GM12878 (cell line): Measurements from ENCODE around the gene KIF6. TPM values are rescaled to one million over a fixed set of nuclear protein-coding genes. Genes with fewer than 3 reads are reported as not detected.

Experiments
- ATAC-seq: fragments of 200-7000 bp; cut with Tn5 transposase; 3 replicates; pipeline ENCODE4 v1.9.1; 2020; ENCODE audit warnings: mild to moderate bottlenecking, moderate library complexity
- BruUV-seq: library from RNA; stranded (reverse); fragments of 400-500 nt; replicated peaks from 2 replicates; lab custom pipeline; 2021; lab: Mats Ljungman, UMichigan
- CTCF ChIA-PET: fragments of 300-600 bp; sonication (Branson Sonifier 250); formaldehyde crosslinking; extraction: SDS; loops from one replicate; lab custom pipeline; 2021; ENCODE audit warnings: inconsistent platforms; lab: Yijun Ruan, JAX
- POLR2A ChIA-PET: fragments of 350-600 bp; formaldehyde crosslinking; extraction: SDS; loops from one replicate; lab custom pipeline; 2021; ENCODE audit warnings: inconsistent platforms; lab: Charles Lee
- RAD21 ChIA-PET: fragments of 300-600 bp; sonication (Branson Sonifier 250); formaldehyde crosslinking; loops from one replicate; lab custom pipeline; 2023; ENCODE audit warnings: antibody characterized with exemption; ENCODE audit not compliant: unreplicated experiment; lab: Charles Lee
- SMC1A ChIA-PET: fragments of 300-600 bp; sonication (Branson Sonifier 250); formaldehyde crosslinking; loops from one replicate; lab custom pipeline; 2023; ENCODE audit not compliant: unreplicated experiment, uncharacterized antibody; lab: Charles Lee
- DNase-seq: peaks from one replicate; pipeline ENCODE4 v3.0.0-alpha.2; 2011; ENCODE audit warnings: low read depth, low spot score
- FAIRE-seq: peaks from 3 replicates; lab custom pipeline; 2011; peaks lifted over from hg19 to GRCh38; lab: Jason Lieb, UNC
- H2AFZ ChIP-seq: 2 replicates; pipeline ENCODE4 v1.6.0; 2011; ENCODE audit warnings: low read depth, low read length, control low read depth; ENCODE audit not compliant: control insufficient read depth
- H3K27ac ChIP-seq: 2 replicates; pipeline ENCODE4 v1.5.1; 2011; ENCODE audit warnings: control low read depth; ENCODE audit not compliant: control insufficient read depth, insufficient read depth
- H3K27me3 ChIP-seq, 2 experiments: replicated peaks in 1 of 2; 2 replicates each; pipeline versions ENCODE4 v1.6.0 to v1.6.1; 2011; ENCODE audit warnings: low read length in 1 of 2; ENCODE audit not compliant: control insufficient read depth in 2 of 2, insufficient read depth in 2 of 2
- H3K36me3 ChIP-seq, 2 experiments: 2 replicates each; pipeline ENCODE4 v1.5.1; 2011; ENCODE audit warnings: low read length in 1 of 2; ENCODE audit not compliant: control insufficient read depth in 2 of 2, insufficient read depth in 2 of 2
- H3K4me1 ChIP-seq: 2 replicates; pipeline ENCODE4 v1.6.1; 2011; ENCODE audit warnings: mild to moderate bottlenecking, low read length, moderate library complexity, mixed read lengths; ENCODE audit not compliant: control insufficient read depth, insufficient read depth
- H3K4me2 ChIP-seq: 2 replicates; pipeline ENCODE4 v1.6.0; 2011; ENCODE audit warnings: control low read depth; ENCODE audit not compliant: control insufficient read depth, insufficient read depth
- H3K4me3 ChIP-seq: fragments of 200-600 bp; sonication (generic); 2 replicates; pipeline ENCODE4 v1.5.1; 2016
- H3K79me2 ChIP-seq: 2 replicates; pipeline ENCODE4 v1.6.0; 2011; ENCODE audit warnings: low read length; ENCODE audit not compliant: control insufficient read depth, insufficient read depth
- H3K9ac ChIP-seq: 2 replicates; pipeline ENCODE4 v1.8.0; 2011; ENCODE audit warnings: low read length, control low read depth, mixed read lengths; ENCODE audit not compliant: control insufficient read depth, insufficient read depth
- H3K9me3 ChIP-seq: replicated peaks from 3 replicates; pipeline ENCODE4 v1.5.1; 2011; ENCODE audit warnings: mild to moderate bottlenecking, low read length; ENCODE audit not compliant: control insufficient read depth, insufficient read depth
- H4K20me1 ChIP-seq: 2 replicates; pipeline ENCODE4 v1.6.0; 2011; ENCODE audit not compliant: control insufficient read depth, insufficient read depth
- HCFC1 ChIP-seq: fragments of 150-350 bp; IDR thresholded peaks from 2 replicates; pipeline ENCODE4 v1.6.1; 2014; ENCODE audit warnings: low read length
- MYC ChIP-seq: IDR thresholded peaks from 2 replicates; pipeline ENCODE4 v1.6.1; 2011; ENCODE audit warnings: mild to moderate bottlenecking, low read length, moderate library complexity, inconsistent platforms; ENCODE audit not compliant: insufficient read depth, insufficient replicate concordance, insufficient read length, severe bottlenecking
- NFIC ChIP-seq: IDR thresholded peaks from 2 replicates; pipeline ENCODE4 v1.6.1; 2012; ENCODE audit warnings: low read depth, mild to moderate bottlenecking, inconsistent platforms, low read length, moderate library complexity
- NRF1 ChIP-seq: conservative IDR thresholded peaks from 2 replicates; pipeline ENCODE4 v1.6.1; 2011; ENCODE audit warnings: mild to moderate bottlenecking, low read depth, low read length, improper control_type of control experiment
- WGBS: methylation state at CpG from one replicate; pipeline ENCODE4 v1.1.6; 2016; ENCODE audit warnings: low lambda C conversion rate; ENCODE audit not compliant: insufficient replicate concordance, insufficient coverage; ENCODE audit errors: missing lambda C conversion rate; 5-methylcytosine and 5-hydroxymethylcytosine counted together
- in situ Hi-C: fragments of 300-500 bp; cut with MboI; formaldehyde crosslinking; loops from 9 replicates; pipeline ENCODE4 v1.14.3; 2018; ENCODE audit warnings: mixed read lengths
- intact Hi-C: fragments of 100-400 bp; cut with micrococcal nuclease; formaldehyde crosslinking; loops from one replicate; pipeline ENCODE4 v1.14.2; 2022; ENCODE audit not compliant: unreplicated experiment
- polyA plus RNA-seq, 11 experiments: library from polyadenylated mRNA; depleted of rRNA in 4 of 11; unstranded in 6 of 11; stranded (reverse) in 5 of 11; fragments of >200 nt; fragmentation: Nextera tagmentation in 4 of 11; fragmentation: Illumina TruSeq in 1 of 11; extraction: Ambion mirVana in 4 of 11; extraction: Trizol in 1 of 11; gene quantifications; 1 replicate in 1 of 11; 2 replicates in 10 of 11; pipeline versions ENCODE4 v1.2.1 to v1.2.3, GENCODE V29; 2011 to 2016; ENCODE audit warnings: inconsistent platforms in 2 of 11, missing spikeins in 2 of 11, low read depth in 1 of 11
- total RNA-seq, 4 experiments: library from RNA; depleted of rRNA in 3 of 4; stranded (reverse); fragments of >200 nt in 3 of 4; fragmentation: Illumina TruSeq in 1 of 4; extraction: Trizol in 1 of 4; gene quantifications; 2 replicates each; pipeline versions ENCODE4 v1.2.1 to v1.2.3, GENCODE V29; 2013 to 2021
- TF ChIP-seq, protein P1 (sequence below): fragments of 450-650 bp; formaldehyde crosslinking; IDR thresholded peaks from 2 replicates; pipeline ENCODE4 v1.4.0; 2020; ENCODE audit warnings: mild to moderate bottlenecking, moderate library complexity

KIF6 gene
- total and polyA plus RNA-seq, 10 of the 15 experiments (the other 5 are each of a cell fraction or from before 2014, with no cell fraction given), result 0.09 to 1.0 (median 0.28) TPM

DNA sequence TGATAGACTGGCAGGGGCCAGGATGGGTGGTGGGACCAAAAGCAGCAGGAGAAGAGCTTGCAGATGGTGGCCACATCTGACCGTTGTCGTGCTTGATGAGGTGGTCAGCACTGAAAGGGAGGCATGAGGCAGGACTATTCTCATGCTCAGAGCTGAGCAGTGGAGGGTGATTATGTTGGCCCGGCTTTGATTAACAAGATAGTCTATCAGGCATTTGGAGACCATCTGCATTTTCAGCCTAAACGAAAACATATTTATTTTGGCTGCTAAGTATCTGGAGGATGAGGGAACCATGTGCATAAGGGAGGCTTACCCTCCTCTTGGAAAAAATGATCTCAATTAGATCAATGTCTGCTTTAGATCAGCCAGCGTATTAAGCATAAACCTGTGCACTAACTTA, 261.1 kb downstream of the KIF6 start:
- H4K20me1 ChIP-seq, result no peaks in the 10 kb centered on the region
- ChIA-PET SMC1A (no interaction called here), CTCF (no interaction called here), POLR2A (no interaction called here), RAD21 (no interaction called here)
- no peaks in the 10 kb centered on the region for H3K27me3 ChIP-seq
- intact Hi-C loops, result no loop called here
- no peak for DNase-seq
- H3K4me3 ChIP-seq, result no peak overlapping the region
- no peaks in the 10 kb centered on the region for H3K36me3 ChIP-seq
- no peak overlapping the region for H3K27ac ChIP-seq
- no TSS peak for BruUV-seq
- no peak for ATAC-seq
- no peak overlapping the region for H2AFZ ChIP-seq
- H3K4me1 ChIP-seq, result no peaks in the 10 kb centered on the region
- H3K9me3 ChIP-seq, result no peaks in the 10 kb centered on the region
- WGBS, result 31% methylated on average over 5 of the region's 5 CpGs
- no peak overlapping the region for H3K9ac ChIP-seq
- no peak overlapping the region for H3K4me2 ChIP-seq
- no peak for FAIRE-seq
- in situ Hi-C loops, result no loop called here
- no peaks in the 10 kb centered on the region for H3K79me2 ChIP-seq
- TF ChIP-seq MYC (no peak), NRF1 (no peak), HCFC1 (no peak), NFIC (no peak)
- TF ChIP-seq, protein P1, sequence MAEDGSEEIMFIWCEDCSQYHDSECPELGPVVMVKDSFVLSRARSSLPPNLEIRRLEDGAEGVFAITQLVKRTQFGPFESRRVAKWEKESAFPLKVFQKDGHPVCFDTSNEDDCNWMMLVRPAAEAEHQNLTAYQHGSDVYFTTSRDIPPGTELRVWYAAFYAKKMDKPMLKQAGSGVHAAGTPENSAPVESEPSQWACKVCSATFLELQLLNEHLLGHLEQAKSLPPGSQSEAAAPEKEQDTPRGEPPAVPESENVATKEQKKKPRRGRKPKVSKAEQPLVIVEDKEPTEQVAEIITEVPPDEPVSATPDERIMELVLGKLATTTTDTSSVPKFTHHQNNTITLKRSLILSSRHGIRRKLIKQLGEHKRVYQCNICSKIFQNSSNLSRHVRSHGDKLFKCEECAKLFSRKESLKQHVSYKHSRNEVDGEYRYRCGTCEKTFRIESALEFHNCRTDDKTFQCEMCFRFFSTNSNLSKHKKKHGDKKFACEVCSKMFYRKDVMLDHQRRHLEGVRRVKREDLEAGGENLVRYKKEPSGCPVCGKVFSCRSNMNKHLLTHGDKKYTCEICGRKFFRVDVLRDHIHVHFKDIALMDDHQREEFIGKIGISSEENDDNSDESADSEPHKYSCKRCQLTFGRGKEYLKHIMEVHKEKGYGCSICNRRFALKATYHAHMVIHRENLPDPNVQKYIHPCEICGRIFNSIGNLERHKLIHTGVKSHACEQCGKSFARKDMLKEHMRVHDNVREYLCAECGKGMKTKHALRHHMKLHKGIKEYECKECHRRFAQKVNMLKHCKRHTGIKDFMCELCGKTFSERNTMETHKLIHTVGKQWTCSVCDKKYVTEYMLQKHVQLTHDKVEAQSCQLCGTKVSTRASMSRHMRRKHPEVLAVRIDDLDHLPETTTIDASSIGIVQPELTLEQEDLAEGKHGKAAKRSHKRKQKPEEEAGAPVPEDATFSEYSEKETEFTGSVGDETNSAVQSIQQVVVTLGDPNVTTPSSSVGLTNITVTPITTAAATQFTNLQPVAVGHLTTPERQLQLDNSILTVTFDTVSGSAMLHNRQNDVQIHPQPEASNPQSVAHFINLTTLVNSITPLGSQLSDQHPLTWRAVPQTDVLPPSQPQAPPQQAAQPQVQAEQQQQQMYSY (CRISPR knock-in tag), result no peak
- TF ChIP-seq, all 136 proteins: peak for 0
